Suppressor macrophage treated with lipopolysaccharide for 1 hour (primary cell): ENCODE results near the gene MOCS1.
"Not testable (repeated sequence)": the region's sequence is repeated elsewhere in the genome, so short reads cannot be mapped to it uniquely, and the experiment has no call there.

Experiments used
- DNase-seq, 3 donors: peaks; one replicate each; pipeline ENCODE4 v3.0.0-alpha.2; 2020 to 2022

The MOCS1 gene

DNA sequence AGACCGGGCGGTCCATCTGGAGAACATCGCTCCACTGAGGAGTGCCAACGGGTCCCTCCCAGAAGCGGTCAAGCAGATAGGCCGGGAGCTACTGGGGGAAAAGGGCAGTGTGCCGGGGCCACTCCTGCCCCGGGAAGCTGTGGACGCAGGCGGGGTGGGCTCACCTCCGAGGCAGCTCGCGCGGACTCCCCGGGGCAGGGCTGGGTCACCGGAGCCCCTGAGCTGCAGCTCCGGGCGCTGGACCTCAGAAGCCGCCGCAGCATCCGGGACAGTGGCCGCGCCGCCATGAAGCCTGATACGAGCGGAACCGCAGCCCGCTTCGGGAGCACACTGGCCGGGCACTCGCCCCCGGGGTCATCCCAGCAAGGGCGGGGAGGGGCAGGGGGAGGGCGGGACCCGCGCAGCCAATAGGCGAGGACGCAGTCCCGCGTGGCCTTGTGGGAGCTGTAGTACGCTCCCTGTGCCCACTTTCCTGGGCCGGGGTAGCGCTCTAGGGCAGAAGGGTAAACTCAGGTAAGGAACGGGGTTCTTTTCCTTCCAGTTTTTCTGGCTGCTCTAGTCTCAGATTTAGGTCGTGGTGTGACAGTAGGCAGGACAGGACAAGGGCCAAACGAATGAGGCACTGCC, at the start of gene MOCS1:
Gene MOCS1 (minus strand): TSS at position 332 of the 627 bp plus-strand sequence. CDS start 45 bp downstream, at position 287.
- DNase-seq: peak; percentile 36 to 70 (median 50)

DNA sequence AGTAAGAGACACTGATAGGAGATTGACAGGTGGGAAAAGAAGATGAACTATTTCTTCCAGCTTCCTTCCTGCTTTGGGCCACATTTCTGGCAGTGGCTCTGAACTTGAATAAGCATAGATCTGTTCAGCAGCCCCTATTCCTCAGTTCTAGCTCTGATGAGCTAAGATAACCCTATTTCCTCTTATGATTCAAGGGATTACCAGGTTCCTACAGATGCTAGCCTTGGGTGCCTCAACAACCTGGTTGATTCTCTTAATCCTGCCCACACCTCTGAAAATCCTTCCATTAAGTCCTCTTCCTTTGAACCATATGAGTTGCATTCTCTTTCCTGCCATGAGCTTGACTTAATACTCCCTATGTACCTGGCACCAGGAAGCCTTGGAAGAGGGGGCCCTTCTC, 49.8 kb upstream of the MOCS1 start:
- DNase-seq: no peak

DNA sequence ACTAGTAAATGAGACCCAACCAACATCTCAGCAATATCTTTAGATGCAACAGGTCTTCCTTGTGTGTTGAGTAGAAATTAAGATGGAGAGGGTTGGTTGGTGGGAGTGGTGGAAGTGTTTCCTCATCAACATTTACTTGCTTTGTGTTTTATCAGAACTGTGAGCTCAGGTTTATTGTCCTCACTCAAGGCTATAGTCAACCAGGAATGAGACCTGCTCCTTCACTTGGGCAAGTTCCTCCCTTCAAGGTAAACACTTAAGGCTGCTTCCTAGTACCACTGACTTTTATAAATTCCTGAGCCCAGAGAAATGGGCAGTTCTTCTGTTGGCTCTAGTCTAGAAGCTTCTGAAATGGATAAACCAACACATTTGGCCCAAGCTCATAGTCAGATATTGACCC, 48.9 kb upstream of the MOCS1 start:
- no peak for DNase-seq

DNA sequence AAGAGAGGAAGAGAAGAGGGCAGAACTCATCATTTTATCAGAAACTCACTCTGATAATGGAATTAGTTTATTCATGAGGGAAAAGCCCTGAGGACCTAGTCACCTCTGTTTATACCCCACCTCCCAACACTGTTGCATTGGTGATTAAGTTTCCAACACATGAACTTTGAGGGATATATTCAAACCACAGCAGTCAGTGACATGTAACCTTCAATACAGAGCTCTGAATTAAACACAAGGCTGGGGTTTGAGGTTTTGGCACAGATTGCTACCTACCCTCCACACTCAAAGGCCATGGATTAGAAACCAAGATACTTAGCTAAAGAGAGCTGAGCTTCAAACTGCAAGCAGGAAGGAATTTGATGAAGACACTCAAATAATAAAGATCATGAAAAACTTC, 48.5 kb upstream of the MOCS1 start:
- DNase-seq: no peak

DNA sequence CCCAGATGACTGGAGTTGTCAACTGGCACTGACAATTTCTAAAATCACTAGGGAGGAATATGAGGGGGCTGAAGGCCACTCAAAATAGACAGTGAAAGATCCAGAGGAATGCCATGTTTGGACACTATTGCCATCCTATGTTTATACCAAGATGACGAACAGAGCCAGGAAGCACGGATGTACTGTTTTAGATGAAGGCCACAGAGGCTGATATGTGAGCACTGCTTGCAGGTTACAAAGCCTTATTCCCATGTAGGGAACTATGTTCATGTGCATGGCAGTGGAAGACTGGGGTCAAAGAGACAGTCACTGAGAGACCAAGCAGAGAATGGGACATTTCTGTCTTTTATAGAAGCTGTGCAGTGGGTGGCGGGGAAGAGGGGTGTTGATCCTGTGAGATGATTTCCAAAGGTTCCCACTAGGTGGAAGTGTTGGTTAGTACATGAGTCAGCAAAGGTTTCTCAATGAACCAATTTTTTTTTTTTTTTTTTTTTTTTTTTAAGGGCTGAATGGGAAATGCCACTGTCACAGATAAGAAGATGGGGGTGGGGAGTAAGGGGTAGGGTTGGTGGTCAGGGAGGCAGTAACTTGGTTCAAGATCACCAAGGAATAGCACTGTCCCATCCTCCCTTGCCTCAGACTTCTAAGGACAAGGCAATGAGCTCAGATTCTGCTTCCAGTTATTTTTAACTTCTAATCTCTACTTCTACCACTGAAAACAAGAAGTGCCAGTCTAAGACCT, 46.7 kb upstream of the MOCS1 start:
- peak; percentile 35 to 43 (median 35) for DNase-seq

DNA sequence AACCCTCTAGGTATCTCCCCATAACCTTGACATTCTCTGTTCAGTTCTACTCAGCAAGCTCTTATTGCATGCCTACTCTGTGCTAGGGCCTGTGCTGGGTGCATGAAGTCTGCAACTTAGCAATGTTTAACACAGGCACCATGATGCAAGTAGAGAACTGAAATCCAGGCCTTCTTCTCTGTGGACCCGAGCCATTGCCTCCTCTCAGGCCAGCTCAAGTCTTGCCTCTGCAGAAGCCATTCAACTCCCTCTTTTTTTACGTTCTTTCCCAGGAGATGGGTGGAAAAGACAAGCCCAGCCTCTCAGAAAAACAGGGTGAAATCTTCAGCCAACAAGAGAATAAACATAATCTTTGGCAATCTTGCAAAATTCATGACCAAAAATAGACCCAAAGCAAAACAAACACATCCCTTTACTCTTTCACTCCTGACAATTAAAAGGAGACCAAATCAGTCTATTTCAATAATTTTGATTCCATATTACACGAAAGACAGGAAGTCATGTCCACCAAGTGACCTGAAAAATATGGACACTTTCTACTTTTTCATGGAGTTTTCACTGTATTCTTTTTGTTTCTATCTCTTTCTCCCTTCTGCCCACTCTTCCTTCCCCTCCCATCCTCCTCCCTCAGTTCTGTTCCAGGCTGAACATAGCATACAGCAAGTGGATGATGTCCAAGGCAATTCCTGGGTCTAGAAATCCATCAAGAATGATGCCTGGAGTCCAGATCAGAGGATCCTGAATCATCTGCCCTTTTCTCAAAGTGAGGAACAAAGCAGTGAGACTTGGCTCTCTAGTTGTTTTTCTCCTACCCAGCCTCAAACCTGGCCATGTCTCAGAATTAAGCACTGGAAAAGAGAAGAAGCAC, 45.4 kb upstream of the MOCS1 start:
- no peak for DNase-seq

DNA sequence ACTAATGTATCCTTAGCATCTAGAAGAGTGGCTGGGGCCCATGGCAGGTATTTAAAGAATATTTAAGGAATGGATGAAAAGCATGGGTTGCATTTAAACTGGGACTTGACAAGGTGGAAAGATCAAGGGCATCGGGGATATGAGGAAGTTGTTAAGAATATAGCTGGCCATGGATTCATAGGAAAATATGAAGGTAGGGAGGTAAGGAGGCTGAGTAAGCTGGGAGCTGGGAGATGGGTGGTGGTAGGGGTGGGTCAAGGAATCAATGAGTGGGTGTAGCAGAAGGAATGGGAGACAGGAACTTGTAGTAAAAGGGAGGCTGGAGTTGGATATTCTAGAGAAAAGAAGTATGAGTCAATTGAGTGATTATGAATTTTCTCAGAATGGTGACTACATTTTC, 44.0 kb upstream of the MOCS1 start:
- DNase-seq: no peak

DNA sequence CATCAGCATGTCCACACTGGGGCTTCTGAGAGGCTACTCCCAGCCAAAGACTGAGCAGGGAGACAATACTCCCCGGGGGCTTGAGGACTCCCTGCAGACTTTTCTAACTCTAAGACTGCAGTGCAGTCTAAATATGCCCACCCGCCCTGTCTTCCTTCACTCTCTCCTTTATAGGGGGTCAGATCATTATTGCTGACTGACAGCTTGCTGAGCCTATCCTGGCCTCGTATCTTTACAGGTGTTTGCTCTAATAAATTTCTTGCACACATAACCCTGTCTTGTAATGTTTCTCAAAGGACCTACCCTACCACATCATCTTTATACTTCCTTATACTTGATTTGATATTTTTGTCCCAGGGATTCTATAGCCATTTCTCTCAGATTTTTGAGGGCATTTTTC, 39.4 kb upstream of the MOCS1 start:
- no peak for DNase-seq

DNA sequence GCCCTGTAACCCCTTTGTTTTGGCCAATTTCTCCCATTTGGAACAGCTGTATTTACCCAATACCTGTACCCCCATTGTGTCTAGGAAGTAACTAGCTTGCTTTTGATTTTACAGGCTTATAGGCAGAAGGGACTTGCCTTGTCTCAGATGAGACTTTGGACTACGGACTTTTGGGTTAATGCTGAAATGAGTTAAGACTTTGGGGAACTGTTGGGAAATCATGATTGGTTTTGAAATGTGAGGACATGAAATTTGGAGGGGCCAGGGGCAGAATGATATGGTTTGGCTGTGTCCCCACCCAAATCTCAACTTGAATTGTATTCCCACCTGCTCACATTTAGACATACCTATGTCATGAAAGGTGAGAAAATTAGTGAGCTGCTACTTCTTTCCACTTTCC, 38.5 kb upstream of the MOCS1 start:
- DNase-seq: not testable (repeated sequence)

DNA sequence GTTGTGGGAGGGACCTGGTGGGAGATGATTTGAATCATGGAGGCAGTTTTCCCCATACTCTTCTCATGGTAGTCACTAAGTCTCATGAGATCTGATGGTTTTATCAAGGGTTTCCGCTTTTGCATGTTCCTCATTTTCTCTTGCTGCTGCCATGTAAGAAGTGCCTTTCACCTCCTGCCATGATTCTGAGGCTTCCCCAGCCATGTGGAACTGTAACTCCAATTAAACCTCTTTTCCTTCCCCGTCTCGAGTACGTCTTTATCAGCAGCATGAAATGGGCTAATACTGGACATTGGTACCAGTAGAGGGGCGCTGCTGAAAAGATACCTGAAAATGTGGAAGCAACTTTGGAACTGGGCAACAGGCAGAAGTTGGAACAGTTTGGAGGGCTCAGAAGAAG, 36.9 kb upstream of the MOCS1 start:
- DNase-seq: not testable (repeated sequence)

DNA sequence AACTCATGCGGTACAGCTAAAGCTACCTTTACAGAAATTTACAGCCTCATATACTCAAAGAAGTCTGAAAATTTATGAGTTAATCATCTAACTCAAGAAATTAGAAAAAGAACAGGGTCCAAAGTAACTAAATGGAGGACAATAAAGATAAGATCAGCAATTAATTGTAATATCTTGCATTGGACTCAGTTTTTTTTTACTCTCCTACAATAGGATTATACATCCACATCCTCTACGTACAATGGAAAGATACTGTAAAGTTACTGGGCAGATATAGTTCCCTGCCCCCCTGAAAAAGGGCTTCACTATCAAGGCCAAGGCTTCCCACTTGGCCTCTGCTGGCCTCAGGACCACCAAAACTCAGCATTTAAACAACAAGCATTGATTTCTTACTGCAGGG, 31.5 kb upstream of the MOCS1 start:
- no peak for DNase-seq

DNA sequence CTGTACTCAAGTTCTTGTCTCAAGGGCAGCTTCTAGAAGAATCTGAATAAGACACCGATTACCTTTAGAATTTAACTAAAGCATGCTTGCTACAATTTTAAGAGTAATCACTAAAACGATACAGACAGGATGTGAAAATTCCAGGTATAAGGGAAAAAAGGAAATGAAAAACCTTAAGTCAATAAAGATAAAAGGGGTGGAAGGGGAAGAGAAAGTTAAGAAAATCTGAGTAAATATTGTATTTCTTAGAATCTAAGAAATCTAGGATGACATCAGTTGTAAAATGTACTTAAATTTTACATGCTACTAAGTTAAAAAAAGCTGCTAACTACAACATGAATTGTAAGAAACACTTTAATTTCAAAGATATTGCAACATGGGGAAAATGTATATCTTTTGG, 30.3 kb upstream of the MOCS1 start:
- DNase-seq: no peak

DNA sequence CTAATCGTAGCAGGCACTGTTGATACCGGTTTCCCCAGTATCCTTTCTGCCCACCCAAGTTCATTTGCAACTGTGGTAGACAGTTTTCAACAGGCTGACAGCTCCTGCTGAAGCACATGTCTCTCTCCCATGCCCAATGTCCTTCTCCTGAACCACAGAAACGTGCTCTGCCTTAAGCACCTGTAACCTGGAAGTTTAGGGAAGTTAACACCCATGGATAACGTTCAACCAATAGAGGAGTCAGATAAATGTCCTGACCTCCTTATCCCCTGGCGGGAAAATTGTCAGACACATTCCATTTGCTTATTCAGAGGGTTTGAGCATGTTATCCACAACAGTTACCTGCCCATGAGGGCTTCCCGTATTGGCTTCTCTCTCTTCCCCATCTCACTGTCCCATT, 29.8 kb upstream of the MOCS1 start:
- DNase-seq: no peak

DNA sequence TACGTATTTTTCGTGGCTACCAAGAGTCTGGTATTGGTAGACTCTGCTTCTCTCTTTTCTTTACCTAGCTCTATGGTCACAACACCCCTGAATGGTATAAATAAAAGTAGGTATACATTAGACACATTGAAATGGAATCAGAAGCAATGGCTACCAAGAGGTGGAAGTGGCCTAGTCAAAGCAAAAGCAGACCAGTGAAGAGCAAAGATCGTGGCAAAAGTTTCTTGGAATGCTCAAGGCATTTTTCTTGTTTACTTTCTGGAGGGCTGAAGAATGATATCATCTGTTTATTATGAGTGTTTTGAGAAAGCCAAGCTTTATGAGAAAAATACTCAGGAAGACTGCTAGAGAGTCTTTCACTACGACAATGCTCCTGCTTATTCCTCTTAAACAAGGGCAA, 28.6 kb upstream of the MOCS1 start:
- no peak for DNase-seq

DNA sequence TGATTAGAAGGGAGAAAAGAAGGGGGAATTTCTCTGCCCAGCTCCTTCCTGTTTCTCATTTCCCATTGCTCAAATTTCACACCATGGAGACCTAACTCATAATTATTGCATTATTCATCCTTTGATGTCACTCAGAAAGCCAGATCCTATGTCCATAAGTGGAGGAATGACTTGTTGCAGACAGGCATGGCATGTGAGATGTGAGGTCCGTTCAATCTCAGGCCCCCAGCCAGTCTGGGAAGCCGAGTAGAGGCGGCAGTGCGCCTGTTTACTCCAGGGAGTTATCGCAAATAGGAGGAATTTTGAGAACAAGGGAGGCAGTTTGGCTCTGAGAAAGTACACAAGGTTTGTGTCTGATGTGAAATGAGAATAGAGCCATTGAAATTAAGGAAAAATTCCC, 26.9 kb upstream of the MOCS1 start:
- DNase-seq: peak in 1 of 3 donors; percentile 4

DNA sequence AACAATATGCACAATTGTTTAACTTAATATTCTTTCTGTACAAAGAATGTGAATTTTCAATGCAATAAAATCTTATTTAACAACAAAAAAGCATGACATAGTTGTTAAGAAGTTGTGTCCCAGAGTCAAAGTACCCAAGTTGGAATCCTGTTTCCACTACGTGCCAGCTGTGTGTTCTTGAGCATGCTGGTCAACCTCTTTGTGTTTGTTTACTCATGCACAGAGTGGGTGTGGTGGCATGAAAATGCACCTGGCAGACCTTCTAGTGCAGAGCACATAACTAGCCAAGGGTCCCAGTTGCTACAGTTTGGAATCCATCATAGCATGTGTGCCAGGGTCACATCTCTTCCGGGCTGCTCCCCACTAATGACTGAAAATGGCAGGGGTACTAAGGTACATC, 24.7 kb upstream of the MOCS1 start:
- no peak for DNase-seq

DNA sequence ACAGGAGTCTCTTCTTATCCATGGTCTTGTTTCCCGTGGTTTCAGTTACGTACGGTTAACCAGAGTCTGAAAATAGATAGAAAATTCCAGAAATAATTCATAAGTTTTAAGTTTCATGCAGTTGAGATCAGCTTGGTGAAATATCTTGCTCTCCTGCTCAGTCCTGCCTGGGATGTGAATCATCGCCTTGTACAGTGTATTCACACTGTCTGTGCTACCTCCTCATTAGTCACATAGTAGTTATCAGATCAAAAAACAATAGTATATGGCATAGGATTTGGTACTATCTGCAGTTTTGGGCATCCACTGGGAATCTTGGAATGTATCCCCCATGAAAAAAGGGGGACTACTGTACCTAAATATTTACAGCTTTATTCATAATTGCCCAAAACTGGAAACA, 22.7 kb upstream of the MOCS1 start:
- no peak for DNase-seq

DNA sequence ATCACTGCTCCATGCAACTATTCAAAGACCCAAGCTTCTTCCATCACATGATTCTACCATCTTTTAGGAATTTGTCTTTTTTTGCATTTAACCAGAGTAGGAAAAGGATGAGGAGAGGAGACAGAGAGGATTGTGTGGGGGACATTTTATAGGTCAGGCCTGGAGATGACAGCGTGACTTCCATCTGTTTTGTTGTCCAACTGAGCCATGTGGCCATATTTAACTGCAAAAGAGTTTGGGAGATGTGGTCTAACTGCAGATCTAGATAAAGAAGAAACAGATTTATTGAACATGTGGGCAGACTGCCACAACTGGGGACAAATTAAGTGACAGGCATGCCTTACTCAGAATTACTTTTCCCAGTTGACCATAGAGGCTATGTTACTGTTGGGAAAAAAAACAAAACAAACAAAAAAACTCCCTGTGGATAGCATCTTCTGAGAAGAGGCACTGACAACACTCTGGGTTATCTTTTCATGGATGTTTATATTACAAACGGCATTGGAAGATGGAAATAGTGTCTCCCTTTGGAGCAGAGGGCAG, 18.9 kb upstream of the MOCS1 start:
- no peak for DNase-seq

DNA sequence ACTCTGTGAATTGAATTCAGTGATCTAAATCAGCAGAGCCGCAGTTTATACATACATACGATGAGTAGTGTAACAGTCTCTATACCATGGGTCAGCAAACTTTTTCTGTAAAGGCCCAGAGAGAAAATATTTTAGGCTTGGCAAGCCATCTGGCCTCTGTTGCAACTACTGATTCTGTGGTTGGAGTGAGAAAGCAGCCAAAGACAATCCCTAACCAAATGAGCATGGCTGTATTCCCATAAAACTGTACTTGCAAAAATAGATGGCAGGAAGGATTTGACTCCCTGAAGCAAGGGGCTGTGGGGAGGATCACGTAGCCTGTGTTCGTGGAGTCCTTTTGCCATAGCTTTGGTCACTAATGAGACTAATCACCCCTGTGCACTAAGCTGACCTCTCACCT, 17.9 kb upstream of the MOCS1 start:
- no peak for DNase-seq

DNA sequence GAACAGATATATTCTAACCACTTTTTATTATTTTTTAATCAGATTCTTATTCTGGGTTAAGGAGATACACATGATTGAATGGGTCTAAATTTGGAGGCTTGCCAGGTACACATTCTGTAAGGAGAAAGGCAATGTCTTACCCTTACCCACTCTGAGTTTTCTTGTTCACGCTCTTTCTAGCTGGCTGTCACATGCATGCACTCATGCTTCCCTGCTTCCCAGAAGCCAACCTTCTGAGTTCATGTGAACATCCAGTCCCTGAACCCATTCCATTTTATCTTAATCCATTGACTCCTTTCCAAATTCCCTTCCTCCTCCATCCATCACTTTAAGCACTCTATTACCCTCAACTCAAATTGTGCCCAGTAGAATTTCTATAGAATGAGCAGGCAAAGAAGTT, 17.5 kb upstream of the MOCS1 start:
- DNase-seq: no peak

DNA sequence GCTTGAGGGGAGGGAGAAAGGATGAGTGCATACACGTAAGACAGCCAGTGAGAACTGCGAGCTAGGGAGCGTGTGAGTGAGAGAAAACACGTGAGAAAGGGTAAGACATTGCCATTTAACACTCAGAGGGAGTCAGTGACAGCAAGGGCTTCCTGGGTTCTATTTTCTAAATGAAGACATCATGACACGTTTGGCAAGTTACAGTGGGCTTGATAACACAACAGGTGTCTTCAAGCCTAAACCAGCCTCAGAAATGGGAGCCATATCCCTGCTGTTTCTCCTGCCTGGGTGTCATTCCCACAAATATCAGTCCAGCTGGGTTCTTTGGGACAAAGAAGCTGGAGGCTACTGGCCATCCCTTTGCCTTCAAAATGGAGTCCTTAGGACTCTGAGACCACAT, 16.9 kb upstream of the MOCS1 start:
- no peak for DNase-seq

DNA sequence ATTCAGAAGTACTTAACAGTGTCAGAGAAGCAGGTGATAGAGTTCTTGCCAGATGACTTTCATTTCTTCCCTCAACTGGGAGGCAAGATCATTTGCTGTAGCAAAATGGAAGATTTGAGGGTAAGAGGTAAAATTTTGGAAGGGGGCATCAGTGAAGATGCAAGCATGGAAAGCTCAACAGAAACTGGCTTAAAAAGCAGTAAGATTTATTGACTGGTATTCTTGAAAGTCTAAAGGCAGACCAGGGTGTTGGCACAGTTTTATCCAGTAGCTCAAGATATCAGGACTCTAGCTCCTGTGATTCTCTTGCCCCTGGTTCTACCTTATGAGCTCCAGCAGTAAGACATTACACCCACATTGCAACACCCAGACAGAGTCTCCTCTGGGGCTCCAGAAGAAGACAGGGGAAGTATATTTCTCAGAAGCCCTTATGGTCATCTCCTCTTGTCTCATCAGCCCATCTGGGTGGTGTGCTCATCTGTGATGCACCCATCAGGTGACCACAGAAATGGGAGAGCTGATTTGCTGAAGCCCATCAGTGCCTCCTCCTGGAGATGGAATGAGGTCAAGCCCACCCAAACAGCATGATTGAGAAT, 16.0 kb upstream of the MOCS1 start:
- no peak for DNase-seq

DNA sequence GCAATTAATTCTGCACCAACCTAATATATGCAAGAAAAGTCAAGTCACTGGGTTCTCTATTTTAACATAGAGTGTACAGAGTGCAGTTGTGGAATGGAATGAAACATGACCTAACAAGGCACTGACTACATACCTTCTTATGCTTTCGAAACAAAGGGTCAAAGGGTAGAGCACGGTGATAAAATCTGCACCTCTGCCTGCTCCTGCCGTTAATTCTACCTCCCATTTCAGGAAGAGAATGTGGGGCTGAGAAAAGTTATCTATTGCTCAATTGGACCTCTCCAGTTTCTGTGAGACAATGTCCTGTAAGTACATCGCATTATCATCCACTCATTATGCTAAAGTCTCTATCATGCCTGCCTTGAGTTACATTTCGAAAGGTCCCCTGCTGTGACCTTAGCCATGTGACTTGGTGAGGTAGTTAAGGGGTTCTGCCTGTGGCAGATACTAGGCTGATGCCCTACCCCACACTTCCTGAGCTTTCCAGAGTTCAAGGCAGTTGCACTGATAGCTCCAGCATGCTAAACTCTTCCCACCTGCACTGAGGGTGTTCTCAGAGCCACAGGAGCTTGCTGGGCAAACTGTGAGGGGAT, 14.0 kb upstream of the MOCS1 start:
- no peak for DNase-seq
